Activated naive CD8-positive, alpha-beta T cell (primary cell): ENCODE measurements around the gene POLD2.
"Not testable (repeated sequence)": the region's sequence is repeated elsewhere in the genome, so short reads cannot be mapped to it uniquely, and the experiment has no call there.

Experiments used
- H3K27ac Mint-ChIP-seq: one replicate; pipeline ENCODE4 v1.8.0; 2021; ENCODE audit warnings: mixed read lengths
- H3K27me3 Mint-ChIP-seq: one replicate; pipeline ENCODE4 v1.8.0; 2021; ENCODE audit warnings: mixed read lengths
- H3K36me3 Mint-ChIP-seq: one replicate; pipeline ENCODE4 v1.8.0; 2021; ENCODE audit warnings: mixed read lengths
- H3K4me1 Mint-ChIP-seq: one replicate; pipeline ENCODE4 v1.8.0; 2021; ENCODE audit warnings: low read depth, mixed read lengths
- H3K4me3 Mint-ChIP-seq: one replicate; pipeline ENCODE4 v1.8.0; 2021; ENCODE audit warnings: mild to moderate bottlenecking, mixed read lengths
- H3K9me3 Mint-ChIP-seq: one replicate; pipeline ENCODE4 v1.8.0; 2021; ENCODE audit warnings: low read depth, mixed read lengths

The POLD2 gene

GRCh38 chr7:44123190-44124003 is at the start of gene POLD2:
TSS of gene POLD2 (minus strand) at chr7:44123548. CDS start at chr7:44122053, 1,495 bp downstream.
- Mint-ChIP-seq H3K27ac (peak within 1 kb of the TSS; percentile 90), H3K36me3 (peaks cover 5% of the 10 kb centered on the region), H3K4me1 (peaks cover 33% of the 10 kb centered on the region), H3K27me3 (no peaks in the 10 kb centered on the region), H3K9me3 (no peaks in the 10 kb centered on the region), H3K4me3 (peak within 1 kb of the TSS; percentile 94)

- H3K9me3 Mint-ChIP-seq, result no peaks in the 10 kb centered on the region
- H3K27me3 Mint-ChIP-seq, result peaks cover 4% of the 10 kb centered on the region
- no peak overlapping the region for H3K27ac Mint-ChIP-seq
- H3K36me3 Mint-ChIP-seq, result no peaks in the 10 kb centered on the region
- no peak overlapping the region for H3K4me3 Mint-ChIP-seq
- H3K4me1 Mint-ChIP-seq, result peaks cover under 1% of the 10 kb centered on the region
These were observed 49.6 kb upstream of the POLD2 start for GRCh38 chr7:44172803-44173424.

GRCh38 chr7:44172352-44172751 is 49.0 kb upstream of the POLD2 start:
- Mint-ChIP-seq H3K27ac (no peak overlapping the region), H3K36me3 (no peaks in the 10 kb centered on the region), H3K27me3 (peaks cover 4% of the 10 kb centered on the region), H3K4me3 (no peak overlapping the region), H3K4me1 (peaks cover 6% of the 10 kb centered on the region), H3K9me3 (no peaks in the 10 kb centered on the region)

- not testable (repeated sequence) for H3K27ac Mint-ChIP-seq, H3K27me3 Mint-ChIP-seq, H3K9me3 Mint-ChIP-seq, H3K4me1 Mint-ChIP-seq, H3K4me3 Mint-ChIP-seq, H3K36me3 Mint-ChIP-seq
These were observed 48.6 kb upstream of the POLD2 start for GRCh38 chr7:44171901-44172300.

GRCh38 chr7:44167920-44168319 is 44.6 kb upstream of the POLD2 start:
- peaks cover 6% of the 10 kb centered on the region for H3K9me3 Mint-ChIP-seq
- H3K27me3 Mint-ChIP-seq, result no peaks in the 10 kb centered on the region
- H3K4me1 Mint-ChIP-seq, result peaks cover 8% of the 10 kb centered on the region
- H3K27ac Mint-ChIP-seq, result no peak overlapping the region
- H3K36me3 Mint-ChIP-seq, result no peaks in the 10 kb centered on the region
- H3K4me3 Mint-ChIP-seq, result no peak overlapping the region

- H3K4me1 Mint-ChIP-seq, result peaks cover 8% of the 10 kb centered on the region
- H3K27ac Mint-ChIP-seq, result no peak overlapping the region
- no peak overlapping the region for H3K4me3 Mint-ChIP-seq
- no peaks in the 10 kb centered on the region for H3K36me3 Mint-ChIP-seq
- H3K9me3 Mint-ChIP-seq, result peaks cover 6% of the 10 kb centered on the region
- H3K27me3 Mint-ChIP-seq, result no peaks in the 10 kb centered on the region
These were observed 40.2 kb upstream of the POLD2 start for GRCh38 chr7:44163591-44163990.

GRCh38 chr7:44162785-44163395 is 39.5 kb upstream of the POLD2 start:
- no peak overlapping the region for H3K4me3 Mint-ChIP-seq
- peaks cover 8% of the 10 kb centered on the region for H3K4me1 Mint-ChIP-seq
- no peaks in the 10 kb centered on the region for H3K27me3 Mint-ChIP-seq
- no peak overlapping the region for H3K27ac Mint-ChIP-seq
- H3K36me3 Mint-ChIP-seq, result no peaks in the 10 kb centered on the region
- H3K9me3 Mint-ChIP-seq, result peaks cover 6% of the 10 kb centered on the region

- H3K36me3 Mint-ChIP-seq, result no peaks in the 10 kb centered on the region
- H3K9me3 Mint-ChIP-seq, result peaks cover 6% of the 10 kb centered on the region
- H3K4me3 Mint-ChIP-seq, result no peak overlapping the region
- H3K4me1 Mint-ChIP-seq, result peaks cover under 1% of the 10 kb centered on the region
- H3K27me3 Mint-ChIP-seq, result no peaks in the 10 kb centered on the region
- H3K27ac Mint-ChIP-seq, result no peak overlapping the region
These were observed 38.8 kb upstream of the POLD2 start for GRCh38 chr7:44162179-44162578.

- Mint-ChIP-seq H3K4me1 (no peaks in the 10 kb centered on the region), H3K36me3 (no peaks in the 10 kb centered on the region), H3K9me3 (peaks cover 6% of the 10 kb centered on the region), H3K4me3 (no peak overlapping the region), H3K27ac (no peak overlapping the region), H3K27me3 (no peaks in the 10 kb centered on the region)
These were observed 38.0 kb upstream of the POLD2 start for GRCh38 chr7:44161371-44161770.

- Mint-ChIP-seq H3K9me3 (peaks cover 6% of the 10 kb centered on the region), H3K4me3 (no peak overlapping the region), H3K27ac (no peak overlapping the region), H3K4me1 (no peaks in the 10 kb centered on the region), H3K36me3 (no peaks in the 10 kb centered on the region), H3K27me3 (no peaks in the 10 kb centered on the region)
These were observed 36.7 kb upstream of the POLD2 start for GRCh38 chr7:44159824-44160630.

- Mint-ChIP-seq H3K9me3 (no peaks in the 10 kb centered on the region), H3K4me3 (no peak overlapping the region), H3K27ac (no peak overlapping the region), H3K4me1 (no peaks in the 10 kb centered on the region), H3K36me3 (no peaks in the 10 kb centered on the region), H3K27me3 (no peaks in the 10 kb centered on the region)
These were observed 35.7 kb upstream of the POLD2 start for GRCh38 chr7:44158873-44159631.

- Mint-ChIP-seq H3K4me3 (no peak overlapping the region), H3K27me3 (no peaks in the 10 kb centered on the region), H3K27ac (no peak overlapping the region), H3K4me1 (no peaks in the 10 kb centered on the region), H3K36me3 (no peaks in the 10 kb centered on the region), H3K9me3 (no peaks in the 10 kb centered on the region)
These were observed 34.9 kb upstream of the POLD2 start for GRCh38 chr7:44158096-44158872.

GRCh38 chr7:44157116-44158080 is 34.0 kb upstream of the POLD2 start:
- Mint-ChIP-seq H3K9me3 (no peaks in the 10 kb centered on the region), H3K36me3 (no peaks in the 10 kb centered on the region), H3K27ac (no peak overlapping the region), H3K27me3 (no peaks in the 10 kb centered on the region), H3K4me3 (no peak overlapping the region), H3K4me1 (no peaks in the 10 kb centered on the region)
